Thyroid gland (tissue), 4 donors: ENCODE measurements around the gene ZNRF1. TPM values are rescaled to one million over a fixed set of nuclear protein-coding genes. Genes with fewer than 3 reads are reported as not detected.
A peak's percentile ranks its signal among the peaks of the same experiment; 100 is the strongest.

Experiments
- DNase-seq, 2 donors: peaks; one replicate each; pipeline ENCODE4 v3.0.0-alpha.2; 2019
- H3K27ac ChIP-seq, 3 donors: fragments of 200-600 bp; sonication (generic); 1 replicate in 2 of 3; 2 replicates in 1 of 3; pipeline ENCODE4 v1.5.1; 2016 to 2019; ENCODE audit warnings: mild to moderate bottlenecking in 1 of 3, moderate library complexity in 1 of 3
- H3K27me3 ChIP-seq: fragments of 200-600 bp; sonication (generic); one replicate; pipeline ENCODE4 v1.5.1; 2019
- H3K36me3 ChIP-seq, 2 donors: fragments of 200-600 bp; sonication (generic); one replicate each; pipeline ENCODE4 v1.5.1; 2016 to 2019
- H3K4me1 ChIP-seq, 2 donors: fragments of 200-600 bp; sonication (generic); one replicate each; pipeline ENCODE4 v1.5.1; 2017 to 2019
- H3K4me3 ChIP-seq, 3 donors: fragments of 200-600 bp; sonication (generic); replicated peaks in 1 of 3; 1 replicate in 2 of 3; 2 replicates in 1 of 3; pipeline ENCODE4 v1.5.1; 2016; ENCODE audit warnings: mild to moderate bottlenecking in 1 of 3
- H3K9me3 ChIP-seq: fragments of 200-600 bp; sonication (generic); one replicate; pipeline ENCODE4 v1.5.1; 2017
- CTCF ChIP-seq, 6 experiments: fragments of 200-600 bp in 3 of 6; fragments of 450-650 bp in 3 of 6; sonication (generic) in 3 of 6; IDR thresholded peaks; one replicate each; pipeline ENCODE4 v1.5.1; 2016 to 2019; ENCODE audit warnings: antibody characterized with exemption in 6 of 6, mild to moderate bottlenecking in 2 of 6, inconsistent platforms in 1 of 6, moderate library complexity in 1 of 6
- POLR2A ChIP-seq, 2 donors: fragments of 450-650 bp; IDR thresholded peaks; one replicate each; pipeline ENCODE4 v1.6.1; 2017; ENCODE audit warnings: antibody characterized with exemption in 2 of 2, mild to moderate bottlenecking in 2 of 2, moderate library complexity in 1 of 2
- WGBS, 2 donors: methylation state at CpG; one replicate each; pipeline ENCODE4 v1.1.5; 2017; 5-methylcytosine and 5-hydroxymethylcytosine counted together
- intact Hi-C: fragments of 100-400 bp; cut with DNase I; formaldehyde crosslinking; loops from one replicate; pipeline ENCODE4 v1.15.1; 2023
- total RNA-seq, 4 donors: library from RNA; depleted of rRNA; stranded (reverse); fragments of >200 nt; gene quantifications; one replicate each; pipeline ENCODE4 v1.2.3, GENCODE V29; 2016

The ZNRF1 gene
- total RNA-seq, 4 donors from 2014 or later = 47.4 to 94.5 (median 57.4) TPM

- H3K27ac ChIP-seq = peak overlapping the region; percentile 52 to 91 (median 88)
- H3K36me3 ChIP-seq = no peaks in the 10 kb centered on the region
- TF ChIP-seq CTCF (IDR thresholded peaks at IDR 0.05) (no peak), POLR2A (IDR thresholded peaks at IDR 0.05) (no peak)
- no peak for DNase-seq
- H3K27me3 ChIP-seq = no peaks in the 10 kb centered on the region
- WGBS, 2 donors = 92 to 93% methylated on average over 20 of the region's 20 CpGs
- H3K9me3 ChIP-seq = no peaks in the 10 kb centered on the region
- intact Hi-C loops = no loop called here
- H3K4me1 ChIP-seq = peaks cover 52 to 66% of the 10 kb centered on the region in 2 donors
- no peak overlapping the region for H3K4me3 ChIP-seq
Observed at GRCh38 chr16:75106351-75107274, 107.8 kb downstream of the ZNRF1 start.

- no peak for TF ChIP-seq CTCF (IDR thresholded peaks at IDR 0.05)
- no peak for TF ChIP-seq POLR2A (IDR thresholded peaks at IDR 0.05)
- H3K4me1 ChIP-seq = peaks cover 53 to 73% of the 10 kb centered on the region in 2 donors
- no peaks in the 10 kb centered on the region for H3K9me3 ChIP-seq
- 88 to 92% methylated on average over 10 of the region's 10 CpGs for WGBS, 2 donors
- peak overlapping the region; percentile 52 to 91 (median 88) for H3K27ac ChIP-seq
- no peak for DNase-seq
- intact Hi-C loops = no loop called here
- H3K36me3 ChIP-seq = no peaks in the 10 kb centered on the region
- H3K4me3 ChIP-seq = no peak overlapping the region
- no peaks in the 10 kb centered on the region for H3K27me3 ChIP-seq
Observed at GRCh38 chr16:75107505-75107904, 108.7 kb downstream of the ZNRF1 start.

GRCh38 chr16:75108792-75109731 lies 110.2 kb downstream of the ZNRF1 start:
- Histone ChIP-seq H3K9me3 (no peaks in the 10 kb centered on the region), H3K36me3 (no peaks in the 10 kb centered on the region), H3K27me3 (no peaks in the 10 kb centered on the region), H3K4me1 (peaks cover 53 to 73% of the 10 kb centered on the region in 2 donors), H3K27ac (peak overlapping the region; percentile 82 to 93 (median 91)), H3K4me3 (no peak overlapping the region)
- peak in 1 of 2 donors; percentile 48 for TF ChIP-seq POLR2A (IDR thresholded peaks at IDR 0.05)
- TF ChIP-seq CTCF (IDR thresholded peaks at IDR 0.05) = peak in 1 of 6 experiments; percentile 2
- intact Hi-C loops = no loop called here
- DNase-seq = peak; percentile 99
- 26 to 48% methylated on average over 7 to 17 of the region's 27 CpGs for WGBS, 2 donors

GRCh38 chr16:75109732-75110243 lies 111.0 kb downstream of the ZNRF1 start:
- WGBS, 2 donors = 62 to 77% methylated on average over 4 to 8 of the region's 10 CpGs
- Histone ChIP-seq H3K4me3 (no peak overlapping the region), H3K9me3 (no peaks in the 10 kb centered on the region), H3K27me3 (no peaks in the 10 kb centered on the region), H3K27ac (peak overlapping the region; percentile 82 to 93 (median 91)), H3K36me3 (no peaks in the 10 kb centered on the region), H3K4me1 (peaks cover 53 to 73% of the 10 kb centered on the region in 2 donors)
- DNase-seq = peak; percentile 54 to 67
- intact Hi-C loops = loop anchor here (2.0 to 10.0 kb wide), 2 partner anchors 111 to 405 kb away; partner anchors contain the start of genes MLKL and ZNRF1
- TF ChIP-seq POLR2A (IDR thresholded peaks at IDR 0.05) = no peak
- no peak for TF ChIP-seq CTCF (IDR thresholded peaks at IDR 0.05)
